Natural killer cell treated with Interleukin-12 subunit alpha and Interleukin-12 subunit beta and Interleukin-15 and Interleukin-18, amount 100 ng/mL, for 72 hours (primary cell): Measurements from ENCODE around the gene RHBDL1. TPM values are rescaled to one million over a fixed set of nuclear protein-coding genes. Genes with fewer than 3 reads are reported as not detected.
A peak's percentile ranks its signal among the peaks of the same experiment; 100 is the strongest.

ENCODE experiments used
- ATAC-seq, 2 donors: fragments of 150-1000 bp; cut with Tn5 transposase in 1 of 2; sonication (Bioruptor Pico), chemical (Tn5 transposase) in 1 of 2; 2 replicates each; pipeline ENCODE4 v1.10.0; 2021
- DNase-seq: peaks from one replicate; pipeline ENCODE4 v3.0.0; 2022; ENCODE audit warnings: low spot score
- H3K27ac Mint-ChIP-seq, 2 donors: 1 replicate in 1 of 2; 2 replicates in 1 of 2; pipeline ENCODE4 v1.8.0; 2022; ENCODE audit warnings: mixed read lengths in 2 of 2, mild to moderate bottlenecking in 1 of 2, moderate library complexity in 1 of 2
- H3K27me3 Mint-ChIP-seq, 2 donors: 1 replicate in 1 of 2; 2 replicates in 1 of 2; pipeline ENCODE4 v1.8.0; 2022; ENCODE audit warnings: mixed read lengths in 2 of 2
- H3K36me3 Mint-ChIP-seq: one replicate; pipeline ENCODE4 v1.8.0; 2022; ENCODE audit warnings: mixed read lengths
- H3K4me1 Mint-ChIP-seq, 2 donors: 1 replicate in 1 of 2; 2 replicates in 1 of 2; pipeline ENCODE4 v1.8.0; 2022; ENCODE audit warnings: low read depth in 2 of 2, mixed read lengths in 2 of 2, mild to moderate bottlenecking in 1 of 2
- H3K4me3 Mint-ChIP-seq: one replicate; pipeline ENCODE4 v1.8.0; 2022; ENCODE audit warnings: mixed read lengths
- H3K9me3 Mint-ChIP-seq: 2 replicates; pipeline ENCODE4 v1.8.0; 2022; ENCODE audit warnings: mixed read lengths
- total RNA-seq, 2 donors: library from RNA; stranded (reverse); gene quantifications; one replicate each; pipeline ENCODE4 v1.2.3, GENCODE V29; 2022

RHBDL1 gene
- total RNA-seq, 2 donors from 2014 or later, result 1.0 to 1.5 TPM

DNA sequence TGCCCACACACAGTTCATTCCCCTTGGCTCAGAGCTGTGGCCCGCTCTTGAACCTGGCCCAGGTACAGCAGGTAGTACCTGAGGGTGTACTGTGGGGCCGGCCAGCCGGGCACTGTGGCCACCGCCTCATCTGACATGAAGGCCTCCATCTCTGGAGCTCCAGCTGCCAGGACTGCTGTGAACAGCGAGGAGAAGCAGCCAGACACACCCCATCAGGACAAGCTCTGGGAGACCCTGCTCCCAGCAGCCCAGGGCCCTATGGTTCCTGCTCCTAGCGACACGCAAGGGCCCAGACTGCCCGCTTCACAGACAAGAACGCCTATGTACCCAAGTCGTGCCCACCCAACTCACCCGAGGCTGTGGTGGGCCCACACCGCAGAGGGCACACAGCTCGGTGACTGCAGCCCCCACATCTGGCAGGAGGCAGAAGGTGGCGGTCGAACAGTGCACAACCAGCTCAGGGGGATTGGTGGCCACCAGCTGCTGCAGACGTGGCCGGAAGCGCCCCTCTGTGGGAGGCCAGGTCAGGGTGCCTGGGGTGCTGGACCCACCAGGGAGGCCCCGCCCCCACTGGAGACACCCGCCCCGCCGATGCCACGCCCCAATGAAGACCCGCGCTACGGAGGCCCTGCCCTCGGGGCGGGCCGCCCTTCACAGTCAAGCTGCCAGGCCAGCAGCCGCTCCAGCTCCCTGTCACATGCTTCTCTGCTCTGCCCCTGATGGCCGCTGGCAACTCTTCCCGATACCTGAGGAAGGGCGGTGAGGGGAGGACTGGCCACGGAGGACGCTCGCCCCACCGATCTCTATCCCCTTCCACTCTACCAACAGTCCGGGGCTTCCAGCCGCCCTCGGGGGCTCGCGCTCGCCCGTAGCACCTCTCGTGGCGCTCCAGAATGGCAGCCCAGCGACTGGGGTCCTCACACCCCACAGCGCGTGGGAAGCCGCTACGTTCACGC lies 3.7 kb downstream of the RHBDL1 start:
- Mint-ChIP-seq H3K9me3 (no peaks in the 10 kb centered on the region), H3K4me3 (peak overlapping the region; percentile 81), H3K27ac (no peak overlapping the region), H3K27me3 (no peaks in the 10 kb centered on the region), H3K36me3 (no peaks in the 10 kb centered on the region), H3K4me1 (peaks cover 13 to 17% of the 10 kb centered on the region in 2 donors)
- DNase-seq (no peak), ATAC-seq (peak; percentile 7 to 28)

DNA sequence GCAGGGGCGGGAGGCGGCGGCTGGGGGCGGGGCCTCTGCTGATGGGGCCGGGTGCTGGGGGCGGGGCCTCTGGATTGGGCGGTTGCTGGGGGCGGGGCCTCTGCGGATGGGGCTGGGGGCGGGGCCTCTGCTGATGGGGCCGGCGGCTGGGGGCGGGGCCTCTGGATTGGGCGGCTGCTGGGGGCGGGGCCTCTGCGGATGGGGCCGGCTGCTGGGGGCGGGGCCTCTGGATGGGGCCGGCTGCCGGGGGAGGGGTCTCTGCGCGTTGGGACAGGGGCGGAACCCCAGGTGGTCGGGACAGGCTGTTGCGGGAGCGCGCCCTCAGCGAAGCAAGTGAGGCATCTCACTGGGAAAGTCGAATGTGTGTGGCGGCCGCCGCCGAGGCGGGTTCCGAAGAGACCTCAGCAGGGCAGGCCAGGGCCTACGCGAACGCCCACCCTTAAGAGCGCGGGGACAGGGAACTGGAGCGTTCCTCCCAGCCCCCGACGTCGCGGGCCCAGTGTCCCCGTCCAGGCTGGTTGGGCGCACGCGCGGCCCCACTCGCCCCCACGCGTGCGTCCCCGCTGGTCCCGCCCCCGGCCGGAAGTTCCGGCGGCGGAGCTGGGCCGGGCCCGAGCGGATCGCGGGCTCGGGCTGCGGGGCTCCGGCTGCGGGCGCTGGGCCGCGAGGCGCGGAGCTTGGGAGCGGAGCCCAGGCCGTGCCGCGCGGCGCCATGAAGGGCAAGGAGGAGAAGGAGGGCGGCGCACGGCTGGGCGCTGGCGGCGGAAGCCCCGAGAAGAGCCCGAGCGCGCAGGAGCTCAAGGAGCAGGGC lies 4.5 kb downstream of the RHBDL1 start, which contains the start of gene STUB1:
STUB1 (plus strand) TSS at position 597 of the 811 bp plus-strand sequence; CDS start at position 713, 116 bp downstream.
- H3K9me3 Mint-ChIP-seq, result no peaks in the 10 kb centered on the region
- peak within 1 kb of the TSS in 1 of 2 donors; percentile 28 for H3K27ac Mint-ChIP-seq
- no peaks in the 10 kb centered on the region for H3K27me3 Mint-ChIP-seq
- peaks cover 13 to 14% of the 10 kb centered on the region in 2 donors for H3K4me1 Mint-ChIP-seq
- H3K36me3 Mint-ChIP-seq, result no peaks in the 10 kb centered on the region
- peak within 1 kb of the TSS; percentile 81 for H3K4me3 Mint-ChIP-seq
- ATAC-seq, result peak; percentile 71 to 86
- peak; percentile 92 for DNase-seq

DNA sequence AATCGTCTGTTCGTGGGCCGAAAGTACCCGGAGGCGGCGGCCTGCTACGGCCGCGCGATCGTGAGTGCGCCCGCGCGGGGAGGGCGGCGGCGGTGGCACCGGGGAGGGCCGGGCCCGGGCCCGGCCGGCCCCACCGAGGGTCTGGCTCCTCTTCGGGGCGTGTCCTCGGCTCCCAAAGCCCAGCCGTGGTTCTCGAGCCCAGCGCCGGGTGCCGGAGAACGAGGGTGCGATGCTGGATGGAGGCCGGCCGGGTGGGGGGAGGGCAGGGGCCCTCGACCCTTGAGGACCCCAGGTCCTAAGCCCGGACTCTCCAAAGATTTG lies 5.1 kb downstream of the RHBDL1 start:
- H3K36me3 Mint-ChIP-seq, result no peaks in the 10 kb centered on the region
- no peaks in the 10 kb centered on the region for H3K9me3 Mint-ChIP-seq
- H3K4me3 Mint-ChIP-seq, result peak overlapping the region; percentile 81
- no peak for DNase-seq
- peaks cover 11 to 13% of the 10 kb centered on the region in 2 donors for H3K4me1 Mint-ChIP-seq
- H3K27me3 Mint-ChIP-seq, result no peaks in the 10 kb centered on the region
- ATAC-seq, result peak in 1 of 2 donors; percentile 0
- H3K27ac Mint-ChIP-seq, result peak overlapping the region in 1 of 2 donors; percentile 28

DNA sequence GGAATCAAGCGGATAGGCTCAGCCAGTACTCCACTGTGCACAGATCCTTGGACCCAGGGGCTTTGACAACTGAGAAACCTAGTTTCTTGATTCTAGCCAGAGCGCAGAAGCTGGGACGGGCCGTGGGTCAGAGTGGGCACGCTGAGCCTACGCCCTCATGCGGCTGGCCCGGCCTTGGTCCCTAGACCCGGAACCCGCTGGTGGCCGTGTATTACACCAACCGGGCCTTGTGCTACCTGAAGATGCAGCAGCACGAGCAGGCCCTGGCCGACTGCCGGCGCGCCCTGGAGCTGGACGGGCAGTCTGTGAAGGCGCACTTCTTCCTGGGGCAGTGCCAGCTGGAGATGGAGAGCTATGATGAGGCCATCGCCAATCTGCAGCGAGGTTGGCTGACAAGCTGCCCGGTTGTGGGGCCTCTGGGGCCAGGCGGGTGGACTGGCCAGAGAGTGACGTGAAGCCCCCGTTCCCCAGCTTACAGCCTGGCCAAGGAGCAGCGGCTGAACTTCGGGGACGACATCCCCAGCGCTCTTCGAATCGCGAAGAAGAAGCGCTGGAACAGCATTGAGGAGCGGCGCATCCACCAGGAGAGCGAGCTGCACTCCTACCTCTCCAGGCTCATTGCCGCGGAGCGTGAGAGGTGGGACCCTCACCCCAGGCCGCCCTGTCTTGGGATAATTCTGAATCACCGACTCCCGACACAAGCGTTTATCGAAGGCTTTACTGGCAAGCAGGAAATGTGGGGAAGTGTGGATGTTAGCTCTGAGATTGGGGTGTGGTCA lies 5.7 kb downstream of the RHBDL1 start:
- no peaks in the 10 kb centered on the region for H3K36me3 Mint-ChIP-seq
- H3K27me3 Mint-ChIP-seq, result no peaks in the 10 kb centered on the region
- H3K27ac Mint-ChIP-seq, result peak overlapping the region in 1 of 2 donors; percentile 28
- peak overlapping the region; percentile 81 for H3K4me3 Mint-ChIP-seq
- peaks cover 11 to 13% of the 10 kb centered on the region in 2 donors for H3K4me1 Mint-ChIP-seq
- no peak for DNase-seq
- ATAC-seq, result no peak
- H3K9me3 Mint-ChIP-seq, result no peaks in the 10 kb centered on the region

DNA sequence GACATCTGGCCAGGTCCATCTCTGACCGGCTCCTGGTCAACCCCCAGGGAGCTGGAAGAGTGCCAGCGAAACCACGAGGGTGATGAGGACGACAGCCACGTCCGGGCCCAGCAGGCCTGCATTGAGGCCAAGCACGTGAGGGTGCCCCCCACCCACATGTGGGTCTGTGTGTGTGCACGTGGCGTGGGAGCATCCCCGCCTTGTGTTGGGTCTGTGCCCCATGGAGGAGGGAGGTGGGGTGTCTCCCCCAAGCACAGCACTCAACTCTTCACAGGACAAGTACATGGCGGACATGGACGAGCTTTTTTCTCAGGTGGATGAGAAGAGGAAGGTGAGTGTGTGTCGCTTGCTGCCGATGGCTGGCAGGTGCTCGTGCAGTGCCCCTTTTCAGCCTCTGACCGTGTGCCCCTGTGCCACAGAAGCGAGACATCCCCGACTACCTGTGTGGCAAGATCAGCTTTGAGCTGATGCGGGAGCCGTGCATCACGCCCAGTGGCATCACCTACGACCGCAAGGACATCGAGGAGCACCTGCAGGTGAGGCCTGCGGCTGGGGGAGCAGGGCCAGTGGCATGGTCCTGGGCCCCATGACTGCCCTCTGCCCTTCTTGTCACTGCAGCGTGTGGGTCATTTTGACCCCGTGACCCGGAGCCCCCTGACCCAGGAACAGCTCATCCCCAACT lies 6.4 kb downstream of the RHBDL1 start:
- ATAC-seq (no peak), DNase-seq (no peak)
- Mint-ChIP-seq H3K27me3 (no peaks in the 10 kb centered on the region), H3K36me3 (no peaks in the 10 kb centered on the region), H3K27ac (no peak overlapping the region), H3K9me3 (no peaks in the 10 kb centered on the region), H3K4me1 (peaks cover 11 to 13% of the 10 kb centered on the region in 2 donors), H3K4me3 (peak overlapping the region; percentile 81)

DNA sequence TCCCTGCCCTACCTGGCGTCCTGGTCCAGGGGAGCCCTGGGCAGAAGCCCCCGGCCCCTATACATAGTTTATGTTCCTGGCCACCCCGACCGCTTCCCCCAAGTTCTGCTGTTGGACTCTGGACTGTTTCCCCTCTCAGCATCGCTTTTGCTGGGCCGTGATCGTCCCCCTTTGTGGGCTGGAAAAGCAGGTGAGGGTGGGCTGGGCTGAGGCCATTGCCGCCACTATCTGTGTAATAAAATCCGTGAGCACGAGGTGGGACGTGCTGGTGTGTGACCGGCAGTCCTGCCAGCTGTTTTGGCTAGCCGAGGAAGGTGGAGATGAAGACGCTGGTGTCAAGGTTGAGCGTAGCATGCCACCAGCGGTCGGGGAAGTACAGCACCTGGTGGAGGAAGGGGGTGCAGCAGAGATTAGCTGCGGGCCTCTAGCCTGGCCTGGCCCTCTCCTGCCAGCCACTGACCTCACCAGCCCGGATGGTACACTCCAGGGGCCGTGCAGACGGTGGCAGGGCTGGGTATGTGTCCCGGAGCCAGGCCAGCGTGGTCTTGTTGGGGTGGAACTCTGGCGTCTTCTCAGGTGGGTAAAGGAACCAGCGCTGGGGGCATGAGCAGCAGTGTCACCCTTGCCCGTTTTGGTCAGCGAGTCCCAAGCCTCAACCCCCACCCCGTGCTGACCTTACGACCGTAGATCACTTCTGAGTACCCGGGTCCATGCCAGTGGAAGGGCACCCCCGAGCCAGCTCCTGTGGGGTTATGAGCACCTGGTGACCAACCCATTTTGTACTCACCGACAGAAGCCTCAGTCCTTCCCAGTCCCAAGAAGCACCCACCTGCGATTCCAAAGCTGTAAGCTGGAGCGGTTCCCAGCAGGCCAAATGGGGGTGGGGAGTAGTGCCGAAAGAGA lies 7.3 kb downstream of the RHBDL1 start:
- Mint-ChIP-seq H3K4me1 (peaks cover 11 to 13% of the 10 kb centered on the region in 2 donors), H3K27me3 (no peaks in the 10 kb centered on the region), H3K27ac (peak overlapping the region in 1 of 2 donors; percentile 39), H3K9me3 (no peaks in the 10 kb centered on the region), H3K4me3 (peak overlapping the region; percentile 81), H3K36me3 (no peaks in the 10 kb centered on the region)
- DNase-seq (no peak), ATAC-seq (no peak)

DNA sequence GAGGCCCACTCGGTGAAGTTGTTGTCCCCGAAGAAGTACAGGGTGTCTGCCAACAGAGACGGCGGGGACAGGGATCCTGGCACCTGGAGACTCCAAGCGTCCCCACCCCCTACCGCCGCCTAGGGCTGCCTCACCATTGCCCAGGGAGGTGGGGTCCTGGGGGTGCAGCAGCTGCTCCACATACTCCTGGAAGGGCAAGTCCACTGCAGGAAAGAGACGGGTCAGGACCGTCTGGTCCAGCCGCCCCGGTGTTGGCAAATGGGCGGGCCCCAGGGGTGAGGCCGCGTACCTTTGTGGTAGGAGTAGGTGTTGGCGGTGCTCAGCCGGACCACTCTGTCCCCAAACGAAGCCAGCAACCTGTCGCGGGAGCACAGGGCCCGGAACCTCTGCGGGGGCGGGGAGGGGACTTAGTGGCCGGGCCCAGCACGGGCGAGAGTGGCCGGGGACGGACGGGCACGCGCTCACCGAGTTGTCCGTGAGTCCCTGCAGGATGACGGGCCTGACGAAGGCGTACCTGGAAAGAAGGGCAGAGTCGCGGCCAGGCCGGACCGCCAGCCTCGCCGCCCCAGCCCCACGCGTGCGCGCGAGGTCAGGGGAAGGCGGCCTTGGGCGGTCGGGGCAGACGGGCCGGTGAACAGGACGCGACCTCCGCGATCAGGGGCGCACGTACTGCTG lies 8.1 kb downstream of the RHBDL1 start:
- peaks cover 11 to 13% of the 10 kb centered on the region in 2 donors for H3K4me1 Mint-ChIP-seq
- DNase-seq, result no peak
- H3K27ac Mint-ChIP-seq, result no peak overlapping the region
- no peaks in the 10 kb centered on the region for H3K27me3 Mint-ChIP-seq
- H3K4me3 Mint-ChIP-seq, result peak overlapping the region; percentile 77
- no peaks in the 10 kb centered on the region for H3K36me3 Mint-ChIP-seq
- no peak for ATAC-seq
- H3K9me3 Mint-ChIP-seq, result no peaks in the 10 kb centered on the region

DNA sequence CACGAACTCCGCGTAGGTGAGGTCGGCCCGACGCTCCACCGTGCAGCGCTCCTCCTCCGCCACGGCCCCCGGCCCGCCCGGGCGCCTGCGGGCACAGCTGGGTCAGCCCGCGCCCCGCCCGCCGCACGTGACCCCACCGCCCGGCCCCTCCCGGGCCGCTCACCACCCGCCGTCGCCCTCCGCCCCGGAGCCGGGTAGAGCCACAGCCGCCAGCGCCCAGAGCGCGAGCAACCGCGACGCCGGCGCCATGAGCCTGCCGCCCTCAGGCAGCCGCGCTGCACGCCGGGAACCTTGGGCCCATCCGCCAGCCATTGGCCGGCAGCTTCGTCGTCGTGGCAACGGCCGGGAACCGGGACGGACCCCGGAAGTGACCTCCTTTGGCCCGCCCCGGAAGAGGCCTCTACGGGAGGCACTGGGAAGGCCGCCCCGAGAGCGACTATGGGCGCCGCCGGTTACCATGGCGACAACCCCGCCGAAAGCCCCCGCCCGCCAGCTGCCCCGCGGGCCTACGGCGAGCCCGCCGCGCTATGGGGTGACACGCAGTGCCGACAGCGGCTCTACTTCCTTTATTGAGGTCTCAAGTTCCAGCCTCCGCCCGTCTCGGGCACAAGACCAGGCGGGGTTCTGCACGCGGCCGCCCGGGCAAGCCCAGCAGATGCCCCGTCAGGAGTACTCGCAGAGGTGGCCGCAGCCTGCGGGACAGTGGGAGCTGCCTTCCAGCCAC lies 8.8 kb downstream of the RHBDL1 start, which contains the start of gene JMJD8:
JMJD8 (minus strand) TSS at position 264 of the 724 bp plus-strand sequence; CDS start at position 249, 15 bp downstream.
- Mint-ChIP-seq H3K4me3 (peak within 1 kb of the TSS; percentile 77), H3K9me3 (no peaks in the 10 kb centered on the region), H3K4me1 (peaks cover 9 to 11% of the 10 kb centered on the region in 2 donors), H3K36me3 (no peaks in the 10 kb centered on the region), H3K27me3 (no peaks in the 10 kb centered on the region), H3K27ac (peak within 1 kb of the TSS in 1 of 2 donors; percentile 44)
- peak; percentile 83 to 88 for ATAC-seq
- peak; percentile 98 for DNase-seq

DNA sequence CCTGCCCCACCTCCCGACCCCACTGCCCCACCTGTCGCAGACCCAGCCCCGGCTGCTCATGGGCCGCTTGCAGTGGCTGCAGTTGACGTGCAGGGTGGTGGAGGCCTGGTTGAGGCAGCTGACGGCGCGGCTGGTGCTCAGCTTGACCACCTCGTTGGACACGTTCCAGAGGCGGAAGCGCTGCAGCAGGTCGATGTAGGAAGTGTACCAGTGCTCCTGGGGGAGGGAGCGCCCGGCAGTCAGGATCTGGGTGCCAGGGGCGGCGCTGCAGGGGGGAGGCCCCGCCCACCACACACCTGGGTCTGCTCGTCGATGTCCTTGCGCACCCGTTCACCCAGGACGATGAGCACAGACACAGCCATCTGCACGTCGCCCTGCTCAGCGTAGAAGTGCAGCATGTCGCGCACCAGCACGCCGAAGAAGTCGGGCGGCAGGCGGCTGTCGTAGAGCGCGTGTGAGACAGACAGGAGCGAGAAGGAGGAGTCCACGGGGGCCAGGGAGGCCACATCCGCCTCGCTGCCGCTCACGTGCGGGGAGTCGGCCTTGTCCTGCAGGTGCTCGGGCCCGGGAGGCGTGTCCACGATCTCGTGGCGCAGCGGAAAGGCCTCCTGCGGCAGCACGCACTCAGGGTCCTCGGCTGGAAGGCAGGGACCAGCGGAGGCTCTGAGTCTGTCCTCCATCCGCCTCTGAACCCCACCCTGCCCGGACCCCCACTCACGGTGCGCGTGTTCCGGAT lies 9.7 kb downstream of the RHBDL1 start:
- no peak for ATAC-seq
- Mint-ChIP-seq H3K27me3 (no peaks in the 10 kb centered on the region), H3K4me1 (peaks cover 4 to 9% of the 10 kb centered on the region in 2 donors), H3K36me3 (no peaks in the 10 kb centered on the region), H3K9me3 (no peaks in the 10 kb centered on the region), H3K4me3 (no peak overlapping the region), H3K27ac (peak overlapping the region in 1 of 2 donors; percentile 44)
- no peak for DNase-seq

DNA sequence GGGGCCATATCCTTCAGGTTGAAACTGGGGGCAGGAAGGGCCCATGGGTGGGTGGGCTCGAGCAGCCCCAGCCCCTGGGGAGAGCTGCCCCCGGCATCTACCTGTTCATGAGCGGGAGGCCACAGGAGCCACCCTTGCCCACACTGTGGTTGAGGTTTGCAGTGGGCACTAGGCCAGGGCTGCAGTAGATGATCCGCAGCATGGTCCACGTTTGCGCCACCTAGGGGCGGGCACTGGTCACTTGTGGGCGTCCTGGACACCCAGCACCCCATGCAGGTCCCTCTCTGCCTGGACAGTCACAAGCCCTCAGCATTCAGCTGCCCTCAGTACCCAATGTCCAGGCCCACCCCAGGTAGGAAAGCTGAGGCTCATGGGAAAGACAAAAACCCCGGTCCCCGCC lies 10.5 kb downstream of the RHBDL1 start:
- DNase-seq (no peak), ATAC-seq (no peak)
- Mint-ChIP-seq H3K4me1 (peaks cover 4 to 12% of the 10 kb centered on the region in 2 donors), H3K4me3 (no peak overlapping the region), H3K27ac (no peak overlapping the region), H3K27me3 (no peaks in the 10 kb centered on the region), H3K9me3 (no peaks in the 10 kb centered on the region), H3K36me3 (no peaks in the 10 kb centered on the region)
